Neural cell (in vitro differentiated cells): Measurements from ENCODE around the gene INSRR. TPM values are rescaled to one million over a fixed set of nuclear protein-coding genes. Genes with fewer than 3 reads are reported as not detected.

Experiments
- H2AFZ ChIP-seq: fragments of 200-600, 300-800 bp; sonication (generic), shearing (Covaris generic); 2 replicates; pipeline ENCODE4 v1.6.0; 2014; ENCODE audit warnings: low read depth, mild to moderate bottlenecking, antibody characterized with exemption, low read length, moderate library complexity
- H3F3A ChIP-seq: fragments of 200-600 bp; shearing (Covaris generic); 2 replicates; pipeline ENCODE4 v1.6.1; 2016; ENCODE audit warnings: mild to moderate bottlenecking, moderate library complexity, mixed read lengths, antibody characterized with exemption, low read length; ENCODE audit not compliant: insufficient read depth, poor library complexity, severe bottlenecking
- H3K27ac ChIP-seq: fragments of 200-600, 300-800 bp; sonication (generic), shearing (Covaris generic); 2 replicates; pipeline ENCODE4 v1.5.1; 2014; ENCODE audit warnings: mild to moderate bottlenecking, low read length, moderate library complexity
- H3K27me3 ChIP-seq: fragments of 300-800, 200-600 bp; sonication (generic), shearing (Covaris generic); 2 replicates; pipeline ENCODE4 v1.6.0; 2014; ENCODE audit warnings: mild to moderate bottlenecking, low read depth, low read length, moderate library complexity; ENCODE audit not compliant: insufficient read depth
- H3K36me3 ChIP-seq: fragments of 300-800, 200-600 bp; sonication (generic), shearing (Covaris generic); 2 replicates; pipeline ENCODE4 v1.5.1; 2014; ENCODE audit warnings: mild to moderate bottlenecking, antibody characterized with exemption, low read length, moderate library complexity; ENCODE audit not compliant: insufficient read depth
- H3K4me2 ChIP-seq: fragments of 300-800, 200-600 bp; sonication (generic), shearing (Covaris generic); 2 replicates; pipeline ENCODE4 v1.6.0; 2014; ENCODE audit warnings: mild to moderate bottlenecking, low read length
- H3K4me3 ChIP-seq: fragments of 300-800, 200-600 bp; sonication (generic), shearing (Covaris generic); 2 replicates; pipeline ENCODE4 v1.5.1; 2014; ENCODE audit warnings: mild to moderate bottlenecking, low read length, moderate library complexity
- H3K79me2 ChIP-seq: fragments of 200-600 bp; shearing (Covaris generic); replicated peaks from 2 replicates; pipeline ENCODE4 v1.6.0; 2014; ENCODE audit warnings: mild to moderate bottlenecking, low read length, moderate library complexity; ENCODE audit not compliant: insufficient read depth
- H3K9ac ChIP-seq: fragments of 300-800, 200-600 bp; sonication (generic), shearing (Covaris generic); 2 replicates; pipeline ENCODE4 v1.6.1; 2016; ENCODE audit warnings: mild to moderate bottlenecking, low read length, mixed read lengths
- H3K9me2 ChIP-seq: fragments of 200-600 bp; shearing (Covaris generic); 2 replicates; pipeline ENCODE4 v1.6.1; 2016; ENCODE audit warnings: mild to moderate bottlenecking, low read length, mixed read lengths; ENCODE audit not compliant: insufficient read depth
- H3K9me3 ChIP-seq: fragments of 200-600, 300-800 bp; sonication (generic), shearing (Covaris generic); 2 replicates; pipeline ENCODE4 v1.6.1; 2016; ENCODE audit warnings: mild to moderate bottlenecking, mixed run types, low read length, moderate library complexity, mixed read lengths
- H4K20me1 ChIP-seq: fragments of 200-600 bp; shearing (Covaris generic); 2 replicates; pipeline ENCODE4 v1.6.1; 2016; ENCODE audit warnings: mild to moderate bottlenecking, mixed run types; ENCODE audit not compliant: insufficient read depth
- EP300 ChIP-seq: fragments of 450-650 bp; conservative IDR thresholded peaks from 2 replicates; pipeline ENCODE4 v1.6.1; 2014; ENCODE audit warnings: antibody characterized with exemption, mild to moderate bottlenecking, moderate library complexity; ENCODE audit not compliant: poor library complexity, severe bottlenecking
- EZH2 ChIP-seq: fragments of 200-600, 300-800 bp; shearing (Covaris generic), sonication (generic); IDR thresholded peaks from 2 replicates; pipeline ENCODE4 v1.6.1; 2014; ENCODE audit warnings: antibody characterized with exemption, low read length, borderline replicate concordance, mild to moderate bottlenecking; ENCODE audit not compliant: insufficient read depth, poor library complexity, severe bottlenecking
- MXI1 ChIP-seq: fragments of 450-650 bp; conservative IDR thresholded peaks from 2 replicates; pipeline ENCODE4 v1.6.1; 2014; ENCODE audit warnings: antibody characterized with exemption, mild to moderate bottlenecking; ENCODE audit not compliant: poor library complexity, severe bottlenecking
- POLR2AphosphoS5 ChIP-seq: IDR thresholded peaks from 2 replicates; pipeline ENCODE4 v1.6.1; 2012
- RAD21 ChIP-seq: fragments of 450-650 bp; conservative IDR thresholded peaks from 2 replicates; pipeline ENCODE4 v1.6.1; 2014; ENCODE audit warnings: antibody characterized with exemption, mild to moderate bottlenecking, moderate library complexity
- REST ChIP-seq: IDR thresholded peaks from 2 replicates; pipeline ENCODE4 v1.6.1; 2012; ENCODE audit warnings: borderline replicate concordance
- SMC3 ChIP-seq: fragments of 450-650 bp; conservative IDR thresholded peaks from 2 replicates; pipeline ENCODE4 v1.6.1; 2014; ENCODE audit warnings: antibody characterized with exemption, mild to moderate bottlenecking, moderate library complexity; ENCODE audit not compliant: poor library complexity
- TAF1 ChIP-seq: IDR thresholded peaks from 2 replicates; pipeline ENCODE4 v1.6.1; 2012; ENCODE audit warnings: low read depth
- polyA plus RNA-seq: library from polyadenylated mRNA; depleted of rRNA; stranded (reverse); fragments of >200 nt; gene quantifications from 2 replicates; pipeline ENCODE4 v1.2.3, GENCODE V29; 2014
- TF ChIP-seq, protein P1 (sequence below): fragments of 450-650 bp; IDR thresholded peaks from 2 replicates; pipeline ENCODE4 v1.5.1; 2014; ENCODE audit warnings: antibody characterized with exemption, mild to moderate bottlenecking, moderate library complexity; ENCODE audit not compliant: poor library complexity, severe bottlenecking

Gene INSRR
- polyA plus RNA-seq, 1 donor from 2014 or later = 3.0 TPM

DNA sequence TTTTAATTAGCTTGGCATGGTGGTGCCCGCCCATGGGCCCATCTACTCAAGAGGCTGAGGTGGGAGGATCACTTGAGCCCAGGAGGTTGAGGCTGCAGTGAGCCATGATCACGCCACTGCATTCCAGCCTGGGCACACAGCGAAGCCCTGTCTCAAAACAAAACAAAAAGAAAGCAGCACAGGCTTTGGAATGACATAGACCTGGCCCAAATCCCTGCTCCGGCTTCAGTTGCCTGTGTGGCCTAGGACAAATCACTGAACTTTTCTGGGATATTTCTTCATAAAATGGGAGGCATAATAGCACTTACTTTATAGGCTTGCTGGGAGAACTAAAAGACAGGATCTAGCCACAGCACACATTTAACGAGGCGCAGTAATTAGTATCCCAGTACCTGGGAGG is 37.0 kb upstream of the INSRR start:
- H3F3A ChIP-seq = no peaks in the 10 kb centered on the region
- TF ChIP-seq TAF1 = no peak
- no peak for TF ChIP-seq REST
- no peak for TF ChIP-seq MXI1
- TF ChIP-seq SMC3 = no peak
- no peak for TF ChIP-seq RAD21
- TF ChIP-seq EZH2 = no peak
- no peak for TF ChIP-seq POLR2AphosphoS5
- TF ChIP-seq, protein P1, sequence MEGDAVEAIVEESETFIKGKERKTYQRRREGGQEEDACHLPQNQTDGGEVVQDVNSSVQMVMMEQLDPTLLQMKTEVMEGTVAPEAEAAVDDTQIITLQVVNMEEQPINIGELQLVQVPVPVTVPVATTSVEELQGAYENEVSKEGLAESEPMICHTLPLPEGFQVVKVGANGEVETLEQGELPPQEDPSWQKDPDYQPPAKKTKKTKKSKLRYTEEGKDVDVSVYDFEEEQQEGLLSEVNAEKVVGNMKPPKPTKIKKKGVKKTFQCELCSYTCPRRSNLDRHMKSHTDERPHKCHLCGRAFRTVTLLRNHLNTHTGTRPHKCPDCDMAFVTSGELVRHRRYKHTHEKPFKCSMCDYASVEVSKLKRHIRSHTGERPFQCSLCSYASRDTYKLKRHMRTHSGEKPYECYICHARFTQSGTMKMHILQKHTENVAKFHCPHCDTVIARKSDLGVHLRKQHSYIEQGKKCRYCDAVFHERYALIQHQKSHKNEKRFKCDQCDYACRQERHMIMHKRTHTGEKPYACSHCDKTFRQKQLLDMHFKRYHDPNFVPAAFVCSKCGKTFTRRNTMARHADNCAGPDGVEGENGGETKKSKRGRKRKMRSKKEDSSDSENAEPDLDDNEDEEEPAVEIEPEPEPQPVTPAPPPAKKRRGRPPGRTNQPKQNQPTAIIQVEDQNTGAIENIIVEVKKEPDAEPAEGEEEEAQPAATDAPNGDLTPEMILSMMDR = no peak
- no peak for TF ChIP-seq EP300
- H3K79me2 ChIP-seq = no peaks in the 10 kb centered on the region
- no peak overlapping the region for H3K4me3 ChIP-seq
- H3K36me3 ChIP-seq = no peaks in the 10 kb centered on the region
- no peak overlapping the region for H3K4me2 ChIP-seq
- H3K27ac ChIP-seq = no peak overlapping the region
- H2AFZ ChIP-seq = no peak overlapping the region
- no peak overlapping the region for H3K9ac ChIP-seq
- H3K27me3 ChIP-seq = peaks cover 46% of the 10 kb centered on the region
- H3K9me2 ChIP-seq = no peaks in the 10 kb centered on the region
- H4K20me1 ChIP-seq = no peaks in the 10 kb centered on the region
- no peaks in the 10 kb centered on the region for H3K9me3 ChIP-seq

- Histone ChIP-seq H3K9me2 (no peaks in the 10 kb centered on the region), H3K27ac (no peak overlapping the region), H3F3A (no peaks in the 10 kb centered on the region), H3K27me3 (peaks cover 46% of the 10 kb centered on the region), H4K20me1 (no peaks in the 10 kb centered on the region), H3K4me2 (no peak overlapping the region), H2AFZ (no peak overlapping the region), H3K9ac (no peak overlapping the region), H3K36me3 (no peaks in the 10 kb centered on the region), H3K79me2 (no peaks in the 10 kb centered on the region), H3K4me3 (no peak overlapping the region), H3K9me3 (no peaks in the 10 kb centered on the region)
- no peak for TF ChIP-seq RAD21
- no peak for TF ChIP-seq EZH2
- TF ChIP-seq MXI1 = no peak
- no peak for TF ChIP-seq TAF1
- no peak for TF ChIP-seq SMC3
- TF ChIP-seq, protein P1 = no peak
- TF ChIP-seq EP300 = no peak
- TF ChIP-seq REST = no peak
- no peak for TF ChIP-seq POLR2AphosphoS5
Measured at GRCh38 chr1:156895455-156895812, 36.5 kb upstream of the INSRR start.
